GM21526 (cell line): ENCODE results near the gene FGG.

ENCODE experiments used
- ATAC-seq: cut with Tn5 transposase; IDR thresholded peaks from one replicate; pipeline ENCODE4 v1.9.1; 2021; ENCODE audit warnings: moderate library complexity; ENCODE audit not compliant: unreplicated experiment, low FRiP score

Gene FGG

GRCh38 chr4:154588198-154588597, 24.3 kb downstream of the FGG start:
- ATAC-seq, result no peak

GRCh38 chr4:154586296-154587033, 26.0 kb downstream of the FGG start:
- no peak for ATAC-seq

GRCh38 chr4:154585369-154586018, 27.0 kb downstream of the FGG start:
- no peak for ATAC-seq

GRCh38 chr4:154584259-154584658, 28.2 kb downstream of the FGG start:
- no peak for ATAC-seq

- ATAC-seq, result no peak
Measured at GRCh38 chr4:154583677-154584076, 28.8 kb downstream of the FGG start.

GRCh38 chr4:154583230-154583629, 29.2 kb downstream of the FGG start:
- ATAC-seq, result no peak

- no peak for ATAC-seq
Measured at GRCh38 chr4:154582723-154583122, 29.7 kb downstream of the FGG start.

GRCh38 chr4:154579927-154580326, 32.5 kb downstream of the FGG start:
- no peak for ATAC-seq

GRCh38 chr4:154578919-154579318, 33.5 kb downstream of the FGG start:
- no peak for ATAC-seq

- no peak for ATAC-seq
Measured at GRCh38 chr4:154577324-154577723, 35.1 kb downstream of the FGG start.

- ATAC-seq, result no peak
Measured at GRCh38 chr4:154574311-154574710, 38.1 kb downstream of the FGG start.

- no peak for ATAC-seq
Measured at GRCh38 chr4:154573190-154573870, 39.1 kb downstream of the FGG start.

- no peak for ATAC-seq
Measured at GRCh38 chr4:154569584-154569983, 42.9 kb downstream of the FGG start.

GRCh38 chr4:154569028-154569427, 43.4 kb downstream of the FGG start:
- ATAC-seq, result no peak

GRCh38 chr4:154566639-154567204, 45.7 kb downstream of the FGG start:
- ATAC-seq, result no peak

GRCh38 chr4:154565704-154566103, 46.8 kb downstream of the FGG start:
- ATAC-seq, result no peak

- no peak for ATAC-seq
Measured at GRCh38 chr4:154564311-154564710, 48.1 kb downstream of the FGG start.

GRCh38 chr4:154562697-154563254, 49.7 kb downstream of the FGG start, which contains the start of gene FGB:
Gene FGB (plus strand): TSS chr4:154563011. CDS start chr4:154563019, 8 bp downstream.
- ATAC-seq, result no peak

GRCh38 chr4:154560824-154561231, 51.6 kb downstream of the FGG start:
- no peak for ATAC-seq

GRCh38 chr4:154560419-154560801, 52.0 kb downstream of the FGG start:
- ATAC-seq, result no peak
